ENCODE results near the gene TBC1D8.
"Not testable (repeated sequence)": the region's sequence is repeated elsewhere in the genome, so short reads cannot be mapped to it uniquely, and the experiment has no call there.

TBC1D8 gene

GRCh38 chr2:101179982-101180381 lies 28.8 kb upstream of the TBC1D8 start:
- TF ChIP-seq CTCF (IDR thresholded peaks at IDR 0.05; ENCODE audit: borderline replicate concordance, insufficient read depth, low read depth, low read length): no peak
- H3K4me3 ChIP-seq (ENCODE audit: low read depth, low read length): no peak overlapping the region

- no peak overlapping the region for H3K4me3 ChIP-seq (ENCODE audit: low read depth, low read length)
- no peak for TF ChIP-seq CTCF (IDR thresholded peaks at IDR 0.05; ENCODE audit: borderline replicate concordance, insufficient read depth, low read depth, low read length)
Observed at GRCh38 chr2:101176803-101177202, 25.6 kb upstream of the TBC1D8 start.

DNA sequence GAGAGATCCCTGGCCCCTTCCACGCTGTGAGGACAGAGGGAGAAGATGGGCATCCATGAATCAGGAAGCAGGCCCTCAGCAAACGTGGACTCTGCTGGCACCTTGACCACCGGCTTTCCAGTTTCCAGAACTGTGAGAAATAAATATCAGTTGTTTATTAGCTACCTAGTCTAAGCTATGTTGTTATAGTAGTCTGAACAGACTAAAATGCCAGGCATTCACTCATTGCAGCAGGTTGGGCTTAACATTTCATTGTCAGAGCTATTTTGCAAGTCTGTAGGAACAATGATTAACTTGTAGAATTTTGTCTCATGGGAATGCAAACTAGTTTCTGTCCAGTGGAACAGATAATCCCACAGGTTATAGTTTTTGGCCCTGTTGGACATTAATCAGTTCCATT lies 24.8 kb upstream of the TBC1D8 start:
- TF ChIP-seq CTCF (IDR thresholded peaks at IDR 0.05; ENCODE audit: borderline replicate concordance, insufficient read depth, low read depth, low read length): no peak
- no peak overlapping the region for H3K4me3 ChIP-seq (ENCODE audit: low read depth, low read length)

GRCh38 chr2:101173707-101174295 lies 22.6 kb upstream of the TBC1D8 start:
- no peak for TF ChIP-seq CTCF (IDR thresholded peaks at IDR 0.05; ENCODE audit: borderline replicate concordance, insufficient read depth, low read depth, low read length)

GRCh38 chr2:101169822-101170221 lies 18.6 kb upstream of the TBC1D8 start:
- H3K4me3 ChIP-seq (ENCODE audit: low read depth, low read length): not testable (repeated sequence)

More at GRCh38 chr2:101173707-101174295, 22.6 kb upstream of the TBC1D8 start:
- no peak overlapping the region for H3K4me3 ChIP-seq (ENCODE audit: low read depth, low read length)

- H3K4me3 ChIP-seq (ENCODE audit: low read depth, low read length): no peak overlapping the region
- no peak for TF ChIP-seq CTCF (IDR thresholded peaks at IDR 0.05; ENCODE audit: borderline replicate concordance, insufficient read depth, low read depth, low read length)
Observed at GRCh38 chr2:101168706-101169105, 17.5 kb upstream of the TBC1D8 start.

GRCh38 chr2:101167532-101167931 lies 16.4 kb upstream of the TBC1D8 start:
- H3K4me3 ChIP-seq (ENCODE audit: low read depth, low read length): not testable (repeated sequence)

GRCh38 chr2:101164021-101164420 lies 12.8 kb upstream of the TBC1D8 start:
- no peak for TF ChIP-seq CTCF (IDR thresholded peaks at IDR 0.05; ENCODE audit: borderline replicate concordance, insufficient read depth, low read depth, low read length)
- H3K4me3 ChIP-seq (ENCODE audit: low read depth, low read length): no peak overlapping the region
